Keratinocyte (primary cell): ENCODE data around the gene MAD1L1. TPM values are rescaled to one million over a fixed set of nuclear protein-coding genes. Genes with fewer than 3 reads are reported as not detected.

Experiments
- DNase-seq: peaks from one replicate; pipeline ENCODE4 v3.0.0-alpha.2; 2011; ENCODE audit warnings: low read depth, missing footprints, low spot score
- FAIRE-seq: peaks from 2 replicates; lab custom pipeline; 2011; peaks lifted over from hg19 to GRCh38; lab: Jason Lieb, UNC
- H2AFZ ChIP-seq: 2 replicates; pipeline ENCODE4 v1.6.0; 2012; ENCODE audit warnings: low read length, control low read depth, inconsistent platforms; ENCODE audit not compliant: control insufficient read depth
- H3K27ac ChIP-seq: 2 replicates; pipeline ENCODE4 v1.5.1; 2011; ENCODE audit warnings: low read length; ENCODE audit not compliant: control insufficient read depth, insufficient read depth
- H3K27me3 ChIP-seq: 3 replicates; pipeline ENCODE4 v1.6.0; 2011; ENCODE audit warnings: low read length; ENCODE audit not compliant: control insufficient read depth, insufficient read depth; ENCODE audit errors: extremely low read depth
- H3K36me3 ChIP-seq, 2 experiments: 2 replicates in 1 of 2; 3 replicates in 1 of 2; pipeline ENCODE4 v1.5.1; 2011; ENCODE audit warnings: low read length in 2 of 2, mild to moderate bottlenecking in 1 of 2; ENCODE audit not compliant: control insufficient read depth in 2 of 2, insufficient read depth in 2 of 2; ENCODE audit errors: extremely low read depth in 1 of 2
- H3K4me1 ChIP-seq: 3 replicates; pipeline ENCODE4 v1.5.1; 2011; ENCODE audit warnings: low read length; ENCODE audit not compliant: control insufficient read depth, insufficient read depth; ENCODE audit errors: extremely low read depth
- H3K4me2 ChIP-seq: 3 replicates; pipeline ENCODE4 v1.6.0; 2011; ENCODE audit warnings: low read depth, low read length; ENCODE audit not compliant: control insufficient read depth, insufficient read depth; ENCODE audit errors: extremely low read depth
- H3K4me3 ChIP-seq, 3 experiments: fragments of 200-600 bp in 1 of 3; sonication (generic) in 1 of 3; 2 replicates in 2 of 3; 3 replicates in 1 of 3; pipeline ENCODE4 v1.5.1; 2011 to 2016; ENCODE audit warnings: low read length in 3 of 3, mild to moderate bottlenecking in 3 of 3, control low read depth in 2 of 3, inconsistent platforms in 1 of 3, low read depth in 1 of 3, mixed read lengths in 1 of 3, mixed run types in 1 of 3, moderate library complexity in 1 of 3; ENCODE audit not compliant: control insufficient read depth in 2 of 3, insufficient read depth in 2 of 3; ENCODE audit errors: extremely low read depth in 1 of 3
- H3K79me2 ChIP-seq: 2 replicates; pipeline ENCODE4 v1.6.0; 2012; ENCODE audit warnings: low read length; ENCODE audit not compliant: control insufficient read depth, insufficient read depth
- H3K9ac ChIP-seq: 3 replicates; pipeline ENCODE4 v1.6.0; 2011; ENCODE audit warnings: low read length; ENCODE audit not compliant: control insufficient read depth, insufficient read depth; ENCODE audit errors: extremely low read depth
- H3K9me1 ChIP-seq: 3 replicates; pipeline ENCODE4 v1.6.0; 2011; ENCODE audit warnings: low read length; ENCODE audit not compliant: control insufficient read depth, insufficient read depth; ENCODE audit errors: extremely low read depth
- H3K9me3 ChIP-seq: 2 replicates; pipeline ENCODE4 v1.5.1; 2012; ENCODE audit warnings: low read depth, low read length; ENCODE audit not compliant: control insufficient read depth
- H4K20me1 ChIP-seq: 3 replicates; pipeline ENCODE4 v1.6.0; 2011; ENCODE audit warnings: low read length; ENCODE audit not compliant: control insufficient read depth, insufficient read depth; ENCODE audit errors: extremely low read depth
- CTCF ChIP-seq, 3 experiments: IDR thresholded peaks in 1 of 3; conservative IDR thresholded peaks in 1 of 3; optimal IDR thresholded peaks in 1 of 3; 2 replicates in 2 of 3; 3 replicates in 1 of 3; pipeline versions ENCODE3 to v1.5.1; 2011; ENCODE audit warnings: low read length in 3 of 3, mild to moderate bottlenecking in 3 of 3, moderate library complexity in 2 of 3, control low read depth in 1 of 3, inconsistent platforms in 1 of 3; ENCODE audit not compliant: insufficient read depth in 2 of 3; ENCODE audit errors: extremely low read depth in 1 of 3
- EZH2 ChIP-seq: IDR thresholded peaks from one replicate; pipeline ENCODE4 v1.6.1; 2012; ENCODE audit warnings: inconsistent platforms, mild to moderate bottlenecking, low read length, moderate library complexity
- dilution Hi-C: fragments of 300-500 bp; cut with MboI; formaldehyde crosslinking; loops from one replicate; pipeline ENCODE4 v1.7.0; 2020; ENCODE audit warnings: low sequenced_read_pairs; ENCODE audit not compliant: extremely low pct_ligation_motif_present
- polyA plus RNA-seq, 5 experiments: library from polyadenylated mRNA; depleted of rRNA in 3 of 5; stranded (reverse) in 3 of 5; stranded (forward) in 1 of 5; unstranded in 1 of 5; fragments of >200 nt; gene quantifications; 1 replicate in 1 of 5; 2 replicates in 3 of 5; 3 replicates in 1 of 5; pipeline versions ENCODE4 v1.2.1 to v1.2.3, GENCODE V29; 2011 to 2012; ENCODE audit warnings: missing spikeins in 2 of 5, low read depth in 1 of 5, low replicate concordance in 1 of 5

Gene MAD1L1
- polyA plus RNA-seq, 1 donor (not counting 4 experiments of a cell fraction or from before 2014, with no cell fraction given) = 18.0 TPM

GRCh38 chr7:1940863-1941262, 291.9 kb downstream of the MAD1L1 start:
- no peak overlapping the region for H3K27ac ChIP-seq

GRCh38 chr7:1940402-1940786, 292.4 kb downstream of the MAD1L1 start:
- Histone ChIP-seq H3K4me1 (peaks cover 6% of the 10 kb centered on the region), H3K4me3 (no peak overlapping the region), H3K27ac (no peak overlapping the region), H3K9ac (no peak overlapping the region), H3K36me3 (peaks cover 0 to 4% of the 10 kb centered on the region in 2 experiments), H3K79me2 (no peaks in the 10 kb centered on the region), H3K27me3 (no peaks in the 10 kb centered on the region), H4K20me1 (no peaks in the 10 kb centered on the region), H3K9me3 (no peaks in the 10 kb centered on the region), H3K4me2 (no peak overlapping the region), H3K9me1 (no peaks in the 10 kb centered on the region), H2AFZ (no peak overlapping the region)
- TF ChIP-seq EZH2 (no peak), CTCF (optimal IDR thresholded peaks at IDR 0.05 in 1 of 3, IDR thresholded peaks at IDR 0.05 in 1 of 3, conservative IDR thresholded peaks at IDR 0.05 in 1 of 3; ENCODE audit: extremely low read depth in 1 of 3, insufficient read depth in 2 of 3, low read length in 3 of 3) (no peak)
- no peak for FAIRE-seq
- no peak for DNase-seq
- dilution Hi-C loops = no loop called here

More at GRCh38 chr7:1940863-1941262, 291.9 kb downstream of the MAD1L1 start:
- dilution Hi-C loops = no loop called here
- H3K79me2 ChIP-seq = no peaks in the 10 kb centered on the region
- no peak for DNase-seq
- H3K4me2 ChIP-seq = no peak overlapping the region
- peaks cover 6% of the 10 kb centered on the region for H3K4me1 ChIP-seq
- no peaks in the 10 kb centered on the region for H3K9me1 ChIP-seq
- no peak overlapping the region for H3K9ac ChIP-seq
- FAIRE-seq = no peak
- no peak overlapping the region for H2AFZ ChIP-seq
- no peaks in the 10 kb centered on the region for H4K20me1 ChIP-seq
- no peak overlapping the region for H3K4me3 ChIP-seq
- H3K27me3 ChIP-seq = no peaks in the 10 kb centered on the region
- peaks cover 0 to 4% of the 10 kb centered on the region in 2 experiments for H3K36me3 ChIP-seq
- no peak for TF ChIP-seq EZH2
- no peak for TF ChIP-seq CTCF (optimal IDR thresholded peaks at IDR 0.05 in 1 of 3, IDR thresholded peaks at IDR 0.05 in 1 of 3, conservative IDR thresholded peaks at IDR 0.05 in 1 of 3; ENCODE audit: extremely low read depth in 1 of 3, insufficient read depth in 2 of 3, low read length in 3 of 3)
- H3K9me3 ChIP-seq = no peaks in the 10 kb centered on the region
